Right atrium auricular region (tissue), 2 donors: ENCODE data around the gene RNF130. TPM values are rescaled to one million over a fixed set of nuclear protein-coding genes. Genes with fewer than 3 reads are reported as not detected.
A peak's percentile ranks its signal among the peaks of the same experiment; 100 is the strongest.

ENCODE experiments used
- DNase-seq: peaks from one replicate; pipeline ENCODE4 v3.0.0-alpha.2; 2019; ENCODE audit warnings: low spot score
- H3K27ac ChIP-seq, 2 donors: fragments of 200-600 bp; sonication (generic); 1 replicate in 1 of 2; 2 replicates in 1 of 2; pipeline ENCODE4 v1.5.1; 2016 to 2019
- H3K27me3 ChIP-seq, 2 donors: fragments of 200-600 bp; sonication (generic); one replicate each; pipeline versions ENCODE4 v1.5.1 to v1.6.0; 2017 to 2019
- H3K36me3 ChIP-seq: fragments of 200-600 bp; sonication (generic); one replicate; pipeline ENCODE4 v1.5.1; 2016
- H3K4me1 ChIP-seq, 2 donors: fragments of 200-600 bp; sonication (generic); one replicate each; pipeline versions ENCODE4 v1.5.1 to v1.6.0; 2017 to 2019
- H3K4me3 ChIP-seq, 2 donors: fragments of 200-600 bp; sonication (generic); 1 replicate in 1 of 2; 2 replicates in 1 of 2; pipeline ENCODE4 v1.5.1; 2017 to 2019; ENCODE audit warnings: mild to moderate bottlenecking in 1 of 2, moderate library complexity in 1 of 2
- H3K9me3 ChIP-seq, 2 donors: fragments of 200-600 bp; sonication (generic); one replicate each; pipeline ENCODE4 v1.5.1; 2019
- total RNA-seq, 2 donors: library from RNA; depleted of rRNA; stranded (reverse); fragments of >200 nt; gene quantifications; one replicate each; pipeline ENCODE4 v1.1.0, GENCODE V29; 2016
- TF ChIP-seq, protein P1 (sequence below), 2 donors: fragments of 200-600 bp; sonication (generic); IDR thresholded peaks; one replicate each; pipeline ENCODE4 v1.5.1; 2019; ENCODE audit warnings: antibody characterized with exemption in 2 of 2

Gene RNF130
- total RNA-seq, 2 donors from 2014 or later, result 42.9 to 51.3 TPM

DNA sequence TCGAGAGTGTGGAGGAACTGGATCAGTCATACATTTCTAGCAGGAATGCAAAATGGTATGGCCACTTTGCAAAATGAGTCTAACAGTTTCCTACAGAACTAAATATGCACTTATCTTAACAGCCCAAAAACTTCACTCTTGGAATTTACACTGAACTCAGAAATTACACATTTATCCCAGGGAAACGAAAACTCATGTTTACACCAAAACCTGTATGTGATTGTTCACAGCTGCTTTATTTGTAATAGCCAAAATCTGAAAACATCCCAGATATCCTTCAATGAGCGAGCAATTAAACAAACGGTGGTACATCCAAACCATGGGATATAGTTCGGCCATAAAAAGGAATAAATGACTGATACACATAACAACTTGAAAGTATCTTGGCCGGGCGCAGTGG is 62.0 kb downstream of the RNF130 start:
- TF ChIP-seq, protein P1, sequence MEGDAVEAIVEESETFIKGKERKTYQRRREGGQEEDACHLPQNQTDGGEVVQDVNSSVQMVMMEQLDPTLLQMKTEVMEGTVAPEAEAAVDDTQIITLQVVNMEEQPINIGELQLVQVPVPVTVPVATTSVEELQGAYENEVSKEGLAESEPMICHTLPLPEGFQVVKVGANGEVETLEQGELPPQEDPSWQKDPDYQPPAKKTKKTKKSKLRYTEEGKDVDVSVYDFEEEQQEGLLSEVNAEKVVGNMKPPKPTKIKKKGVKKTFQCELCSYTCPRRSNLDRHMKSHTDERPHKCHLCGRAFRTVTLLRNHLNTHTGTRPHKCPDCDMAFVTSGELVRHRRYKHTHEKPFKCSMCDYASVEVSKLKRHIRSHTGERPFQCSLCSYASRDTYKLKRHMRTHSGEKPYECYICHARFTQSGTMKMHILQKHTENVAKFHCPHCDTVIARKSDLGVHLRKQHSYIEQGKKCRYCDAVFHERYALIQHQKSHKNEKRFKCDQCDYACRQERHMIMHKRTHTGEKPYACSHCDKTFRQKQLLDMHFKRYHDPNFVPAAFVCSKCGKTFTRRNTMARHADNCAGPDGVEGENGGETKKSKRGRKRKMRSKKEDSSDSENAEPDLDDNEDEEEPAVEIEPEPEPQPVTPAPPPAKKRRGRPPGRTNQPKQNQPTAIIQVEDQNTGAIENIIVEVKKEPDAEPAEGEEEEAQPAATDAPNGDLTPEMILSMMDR (IDR thresholded peaks at IDR 0.05), result no peak
- Histone ChIP-seq H3K36me3 (no peaks in the 10 kb centered on the region), H3K27me3 (no peaks in the 10 kb centered on the region), H3K4me1 (peaks cover 0 to 18% of the 10 kb centered on the region in 2 donors), H3K27ac (no peak overlapping the region), H3K9me3 (no peaks in the 10 kb centered on the region), H3K4me3 (no peak overlapping the region)
- no peak for DNase-seq

DNA sequence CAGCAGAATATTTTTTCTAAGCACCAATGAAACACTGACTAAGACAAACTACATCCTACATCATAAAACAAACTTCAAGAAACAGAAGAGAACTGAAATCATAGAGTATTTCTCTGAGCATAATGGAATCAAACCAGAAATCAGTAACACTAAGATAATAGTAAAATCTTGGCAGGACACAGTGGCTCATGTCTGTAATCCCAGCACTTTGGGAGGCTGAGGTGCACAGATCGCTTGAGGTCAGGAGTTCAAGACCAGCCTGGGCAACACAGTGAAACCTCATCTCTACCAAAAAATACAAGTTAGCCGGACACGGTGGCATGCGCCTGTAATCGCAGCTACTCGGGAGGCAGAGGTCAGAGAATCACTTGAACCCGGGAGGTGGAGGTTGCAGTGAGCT is 63.1 kb downstream of the RNF130 start:
- TF ChIP-seq, protein P1 (IDR thresholded peaks at IDR 0.05), result no peak
- DNase-seq, result no peak
- H3K27ac ChIP-seq, result no peak overlapping the region
- no peaks in the 10 kb centered on the region for H3K27me3 ChIP-seq
- H3K9me3 ChIP-seq, result no peaks in the 10 kb centered on the region
- H3K36me3 ChIP-seq, result no peaks in the 10 kb centered on the region
- peaks cover 0 to 13% of the 10 kb centered on the region in 2 donors for H3K4me1 ChIP-seq
- no peak overlapping the region for H3K4me3 ChIP-seq

DNA sequence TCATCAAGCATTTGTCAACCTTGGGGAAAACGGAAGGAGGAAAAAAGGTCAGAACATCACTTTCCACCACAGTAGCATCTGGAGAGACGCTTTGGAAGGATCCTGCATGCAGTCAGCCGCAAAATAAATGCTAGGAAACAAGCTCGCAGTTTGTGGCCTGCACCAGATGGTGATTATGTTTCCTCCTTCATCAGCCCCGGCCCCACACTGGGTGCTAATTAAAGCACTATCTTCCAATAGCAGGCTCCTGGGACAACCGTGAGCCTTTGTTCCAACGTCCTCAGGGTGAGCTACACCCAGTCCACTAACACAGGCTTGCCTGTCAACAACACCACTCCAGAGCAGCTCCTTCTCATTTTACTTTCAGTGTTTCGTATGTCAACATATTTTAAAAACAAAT is 64.0 kb downstream of the RNF130 start:
- Histone ChIP-seq H3K36me3 (no peaks in the 10 kb centered on the region), H3K4me1 (peaks cover 0 to 13% of the 10 kb centered on the region in 2 donors), H3K27ac (peak overlapping the region; percentile 6 to 15), H3K4me3 (no peak overlapping the region), H3K27me3 (no peaks in the 10 kb centered on the region), H3K9me3 (no peaks in the 10 kb centered on the region)
- no peak for DNase-seq
- TF ChIP-seq, protein P1 (IDR thresholded peaks at IDR 0.05), result no peak

DNA sequence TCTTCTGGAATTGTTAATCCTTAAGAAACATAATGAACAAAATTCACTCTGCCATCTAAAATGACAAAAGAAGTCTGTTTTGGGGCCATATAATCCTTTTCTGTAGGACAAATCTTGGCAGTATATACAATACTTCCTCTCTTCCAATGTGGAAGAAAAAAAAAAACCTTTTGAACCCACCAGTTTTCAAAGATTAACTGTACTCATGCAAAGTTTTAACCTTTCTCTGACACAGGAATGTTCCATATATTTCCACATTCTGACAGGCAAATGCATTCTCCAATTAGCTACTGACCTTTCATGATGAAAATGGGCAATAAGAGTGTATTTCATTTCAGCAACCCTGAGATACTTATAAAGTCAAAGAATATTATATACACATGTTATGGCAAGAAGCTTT is 65.4 kb downstream of the RNF130 start:
- H3K36me3 ChIP-seq, result no peaks in the 10 kb centered on the region
- peaks cover 0 to 13% of the 10 kb centered on the region in 2 donors for H3K4me1 ChIP-seq
- DNase-seq, result no peak
- TF ChIP-seq, protein P1 (IDR thresholded peaks at IDR 0.05), result no peak
- H3K4me3 ChIP-seq, result no peak overlapping the region
- no peaks in the 10 kb centered on the region for H3K27me3 ChIP-seq
- H3K9me3 ChIP-seq, result no peaks in the 10 kb centered on the region
- H3K27ac ChIP-seq, result no peak overlapping the region

DNA sequence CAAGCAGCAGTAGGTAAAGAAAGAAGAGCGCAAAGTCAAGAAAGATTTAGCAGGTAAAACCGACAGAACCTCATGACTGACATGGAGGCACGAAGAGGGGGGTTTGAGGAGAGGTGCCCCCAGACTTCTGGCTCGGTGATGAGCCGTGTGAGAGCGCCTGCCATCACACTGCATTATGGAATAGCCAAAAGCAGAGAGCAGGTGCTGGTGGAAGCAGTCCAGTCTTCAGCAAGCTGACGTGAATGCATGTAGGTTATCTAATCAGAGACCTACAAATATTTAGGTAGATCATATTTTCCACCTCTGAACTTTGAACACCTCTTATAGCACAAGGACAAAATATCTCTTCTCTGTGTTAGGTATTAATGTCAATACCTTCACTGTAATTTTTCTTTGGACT is 68.4 kb downstream of the RNF130 start:
- no peaks in the 10 kb centered on the region for H3K36me3 ChIP-seq
- H3K27me3 ChIP-seq, result no peaks in the 10 kb centered on the region
- no peak overlapping the region for H3K27ac ChIP-seq
- DNase-seq, result no peak
- H3K4me1 ChIP-seq, result peaks cover 0 to 13% of the 10 kb centered on the region in 2 donors
- TF ChIP-seq, protein P1 (IDR thresholded peaks at IDR 0.05), result no peak
- H3K4me3 ChIP-seq, result no peak overlapping the region
- no peaks in the 10 kb centered on the region for H3K9me3 ChIP-seq

DNA sequence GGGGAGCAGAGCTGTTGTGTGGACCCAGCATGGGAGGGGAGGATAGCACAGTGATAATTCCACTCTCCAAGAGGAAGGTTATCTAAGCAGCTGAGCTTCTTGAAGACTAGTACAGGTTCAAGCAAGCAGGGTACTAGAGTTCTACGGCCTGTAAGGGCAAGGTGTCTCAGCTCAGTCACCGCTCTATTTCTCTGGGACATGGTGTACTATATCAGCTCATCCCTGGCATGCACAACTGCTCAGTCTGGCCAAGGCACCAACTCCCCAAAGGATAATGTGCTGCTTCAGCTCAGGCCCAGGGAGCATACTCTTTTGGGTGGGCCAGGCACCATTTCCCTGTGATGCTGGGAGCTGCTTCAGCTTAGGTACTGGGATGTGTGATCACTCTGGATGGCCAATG is 69.8 kb downstream of the RNF130 start:
- DNase-seq, result no peak
- no peak overlapping the region for H3K27ac ChIP-seq
- TF ChIP-seq, protein P1 (IDR thresholded peaks at IDR 0.05), result no peak
- H3K36me3 ChIP-seq, result no peaks in the 10 kb centered on the region
- H3K27me3 ChIP-seq, result no peaks in the 10 kb centered on the region
- H3K4me1 ChIP-seq, result no peaks in the 10 kb centered on the region
- peaks cover 0 to 1% of the 10 kb centered on the region in 2 donors for H3K9me3 ChIP-seq
- no peak overlapping the region for H3K4me3 ChIP-seq
